Measurements from ENCODE around the gene TAX1BP1.

The TAX1BP1 gene

GRCh38 chr7:27836536-27836935, 96.6 kb downstream of the TAX1BP1 start:
- no peak for DNase-seq (ENCODE audit: low read depth)
- TF ChIP-seq CTCF (IDR thresholded peaks at IDR 0.05; ENCODE audit: low read length, missing control alignments): no peak

GRCh38 chr7:27839099-27839498, 99.1 kb downstream of the TAX1BP1 start:
- TF ChIP-seq CTCF (IDR thresholded peaks at IDR 0.05; ENCODE audit: low read length, missing control alignments): no peak

More at GRCh38 chr7:27836536-27836935, 96.6 kb downstream of the TAX1BP1 start:
- H3K4me3 ChIP-seq (replicated peaks; ENCODE audit: low read depth, low read length): no peak overlapping the region

DNA sequence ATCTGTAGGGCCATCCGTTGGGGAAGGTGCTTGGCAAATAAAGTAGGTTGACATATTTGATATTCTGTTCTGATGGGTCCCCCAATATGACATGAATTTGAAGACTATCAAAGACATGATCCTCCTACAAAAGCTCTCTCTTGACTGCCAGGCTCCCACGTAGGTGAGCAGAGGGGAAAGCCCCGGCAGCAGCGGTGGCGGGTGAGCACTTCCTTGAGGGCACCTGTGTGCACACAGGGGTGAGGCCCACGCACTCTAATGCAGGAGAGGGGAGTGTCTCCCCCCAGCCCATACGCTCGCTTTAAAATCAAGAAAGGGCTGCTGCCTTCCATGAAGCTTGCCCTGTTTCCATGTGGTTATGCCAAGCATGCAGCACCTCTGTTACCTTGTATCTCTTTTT, 100.4 kb downstream of the TAX1BP1 start:
- no peak for TF ChIP-seq CTCF (IDR thresholded peaks at IDR 0.05; ENCODE audit: low read length, missing control alignments)
- no peak for DNase-seq (ENCODE audit: low read depth)
- no peak overlapping the region for H3K4me3 ChIP-seq (replicated peaks; ENCODE audit: low read depth, low read length)

More at GRCh38 chr7:27839099-27839498, 99.1 kb downstream of the TAX1BP1 start:
- no peak overlapping the region for H3K4me3 ChIP-seq (replicated peaks; ENCODE audit: low read depth, low read length)
- no peak for DNase-seq (ENCODE audit: low read depth)

- H3K4me3 ChIP-seq (replicated peaks; ENCODE audit: low read depth, low read length): no peak overlapping the region
- no peak for TF ChIP-seq CTCF (IDR thresholded peaks at IDR 0.05; ENCODE audit: low read length, missing control alignments)
- DNase-seq (ENCODE audit: low read depth): no peak
Measured at GRCh38 chr7:27840760-27841364, 100.9 kb downstream of the TAX1BP1 start.

DNA sequence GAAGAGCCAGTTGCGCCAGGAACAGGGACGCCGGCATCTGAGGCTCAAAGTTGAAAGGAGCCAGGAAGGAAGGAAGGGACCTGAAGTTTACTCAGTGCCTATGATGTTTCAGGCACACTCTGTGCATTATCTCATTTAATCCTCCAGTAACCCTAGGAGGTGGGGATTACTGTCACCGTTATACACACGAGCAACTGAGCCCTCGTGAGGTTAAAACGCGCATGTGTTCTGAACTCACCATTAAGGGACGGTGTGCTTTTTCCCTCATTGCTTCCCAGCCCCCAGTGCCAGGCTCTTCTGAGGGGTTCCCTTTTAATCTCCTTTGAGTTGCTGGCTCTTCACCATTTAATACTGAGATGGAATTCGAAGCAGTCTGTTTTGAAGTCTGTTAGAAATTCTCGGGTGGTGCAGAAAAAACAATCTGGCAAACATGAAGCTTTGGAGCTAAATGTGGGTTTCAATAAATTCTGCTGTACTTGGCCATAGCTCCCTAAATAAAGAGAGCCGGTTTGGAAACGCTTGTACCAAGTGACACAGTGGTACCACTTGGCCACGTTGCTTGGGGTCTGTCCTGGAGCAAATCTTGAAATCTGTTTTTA, 102.2 kb downstream of the TAX1BP1 start:
- DNase-seq (ENCODE audit: low read depth): no peak
- TF ChIP-seq CTCF (IDR thresholded peaks at IDR 0.05; ENCODE audit: low read length, missing control alignments): no peak
- H3K4me3 ChIP-seq (replicated peaks; ENCODE audit: low read depth, low read length): no peak overlapping the region

DNA sequence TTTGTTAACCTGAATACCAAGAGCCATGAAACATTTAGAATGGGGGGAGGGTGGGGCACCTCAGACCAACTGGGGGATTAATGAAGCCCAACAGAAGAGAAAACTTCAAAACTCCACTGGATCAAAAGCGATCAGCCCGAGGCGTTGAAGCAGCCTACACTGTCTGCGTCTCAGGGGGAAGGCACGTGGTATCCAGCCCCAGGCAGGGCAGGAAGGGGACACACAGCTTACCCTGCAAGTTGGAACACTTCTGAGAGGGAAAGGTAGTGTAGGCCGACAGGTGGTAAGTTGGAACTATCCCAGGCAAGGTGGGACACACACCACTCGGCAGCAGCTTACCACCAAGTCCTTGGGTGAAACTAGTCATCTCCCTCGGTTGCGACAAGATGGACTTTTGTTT, 102.9 kb downstream of the TAX1BP1 start:
- no peak overlapping the region for H3K4me3 ChIP-seq (replicated peaks; ENCODE audit: low read depth, low read length)
- DNase-seq (ENCODE audit: low read depth): no peak
- no peak for TF ChIP-seq CTCF (IDR thresholded peaks at IDR 0.05; ENCODE audit: low read length, missing control alignments)
